22Rv1 (cell line): Measurements from ENCODE around the gene TMEM43.

ENCODE experiments used
- ZFX ChIP-seq: fragments of 450-650 bp; IDR thresholded peaks from 2 replicates; pipeline ENCODE4 v1.6.1; 2017; ENCODE audit warnings: antibody characterized with exemption, borderline replicate concordance
- TF ChIP-seq, protein P1 (sequence below): fragments of 450-650 bp; IDR thresholded peaks from 2 replicates; pipeline ENCODE4 v1.5.1; 2017; ENCODE audit warnings: mild to moderate bottlenecking

- TF ChIP-seq, protein P1, sequence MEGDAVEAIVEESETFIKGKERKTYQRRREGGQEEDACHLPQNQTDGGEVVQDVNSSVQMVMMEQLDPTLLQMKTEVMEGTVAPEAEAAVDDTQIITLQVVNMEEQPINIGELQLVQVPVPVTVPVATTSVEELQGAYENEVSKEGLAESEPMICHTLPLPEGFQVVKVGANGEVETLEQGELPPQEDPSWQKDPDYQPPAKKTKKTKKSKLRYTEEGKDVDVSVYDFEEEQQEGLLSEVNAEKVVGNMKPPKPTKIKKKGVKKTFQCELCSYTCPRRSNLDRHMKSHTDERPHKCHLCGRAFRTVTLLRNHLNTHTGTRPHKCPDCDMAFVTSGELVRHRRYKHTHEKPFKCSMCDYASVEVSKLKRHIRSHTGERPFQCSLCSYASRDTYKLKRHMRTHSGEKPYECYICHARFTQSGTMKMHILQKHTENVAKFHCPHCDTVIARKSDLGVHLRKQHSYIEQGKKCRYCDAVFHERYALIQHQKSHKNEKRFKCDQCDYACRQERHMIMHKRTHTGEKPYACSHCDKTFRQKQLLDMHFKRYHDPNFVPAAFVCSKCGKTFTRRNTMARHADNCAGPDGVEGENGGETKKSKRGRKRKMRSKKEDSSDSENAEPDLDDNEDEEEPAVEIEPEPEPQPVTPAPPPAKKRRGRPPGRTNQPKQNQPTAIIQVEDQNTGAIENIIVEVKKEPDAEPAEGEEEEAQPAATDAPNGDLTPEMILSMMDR = no peak
- TF ChIP-seq ZFX = no peak
These were observed 13.4 kb downstream of the TMEM43 start for GRCh38 chr3:14138109-14138877.
